Heart left ventricle (tissue), 13 donors: Measurements from ENCODE around the gene CCBE1.
A peak's percentile ranks its signal among the peaks of the same experiment; 100 is the strongest.

ENCODE experiments used
- CTCF ChIP-seq, 12 donors: fragments of 200-600 bp; sonication (generic) in 4 of 12; IDR thresholded peaks; one replicate each; pipeline versions ENCODE4 v1.5.0 to v1.8.0; 2018 to 2022; ENCODE audit warnings: antibody characterized with exemption in 12 of 12, mild to moderate bottlenecking in 5 of 12
- POLR2A ChIP-seq, 2 donors: fragments of 450-650 bp; IDR thresholded peaks; one replicate each; pipeline ENCODE4 v1.6.1; 2017; ENCODE audit warnings: antibody characterized with exemption in 2 of 2, mild to moderate bottlenecking in 2 of 2, moderate library complexity in 2 of 2
- donor health status: ischemic (EF 13 %, LVEDD 7.1; RV severe dilation, severe dysfunction).
- donor health status: DM: no; HTN: yes; CAD: no.
- donor health status: DM: no; HTN: no; CAD: no.
- donor health status: ischemic (EF 25% LVEDD 6.9; RV normal size, moderate dysfunction).
- donor health status: ischemic (EF 25% LVEDD 5.7; RV mildly dilated, moderate dysfunction).
- donor health status: ischemic (EF 35%, LVEDD 5.7; RV mildly dilated, moderate dysfunction).
- donor health status: nonischemic (EF 11% LVEDD 7.7; RV severe dilation, severe dysfunction).
- donor health status: DM: yes; HTN: yes; CAD: no.
- donor health status: PGD.
- donor health status: ischemic (EF 29% LVEDD 5.4; RV normal size, mild dysfunction).
- donor health status: nonischemic (EF 23%, LVEDD 6.1; RV moderate dilation, normal function).

DNA sequence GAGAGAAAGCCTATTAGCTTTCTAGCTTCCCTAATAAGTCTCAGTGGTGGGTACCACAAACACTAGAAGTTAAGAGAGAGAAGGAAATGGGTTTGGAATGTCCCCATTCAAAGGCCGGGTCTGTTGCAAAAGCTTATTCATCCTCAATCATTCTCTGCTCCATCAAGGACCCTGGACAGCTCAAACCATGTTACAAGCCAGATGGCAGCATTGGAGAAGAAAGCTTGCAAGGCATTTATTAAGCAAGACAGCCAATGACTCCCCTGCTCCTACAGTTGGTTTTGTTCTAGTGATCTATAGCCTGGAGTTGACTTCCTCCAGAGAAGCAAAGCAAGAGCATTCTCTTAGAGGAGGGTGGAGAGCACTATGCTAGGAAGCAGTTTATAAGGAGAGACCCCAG, 251.2 kb downstream of the CCBE1 start:
- peak in 1 of 12 donors; percentile 15 for TF ChIP-seq CTCF (IDR thresholded peaks at IDR 0.05)
- no peak for TF ChIP-seq POLR2A (IDR thresholded peaks at IDR 0.05)
